IMR-90 (cell line): Measurements from ENCODE around the gene CTNNA1. TPM values are rescaled to one million over a fixed set of nuclear protein-coding genes. Genes with fewer than 3 reads are reported as not detected.

ENCODE experiments used
- ATAC-seq: fragments of 200-7000 bp; cut with Tn5 transposase; 2 replicates; pipeline ENCODE4 v1.9.1; 2020; ENCODE audit warnings: low read depth, mild to moderate bottlenecking, moderate library complexity
- BruUV-seq: library from RNA; stranded (reverse); fragments of 400-500 nt; replicated peaks from 2 replicates; lab custom pipeline; 2021; lab: Mats Ljungman, UMichigan
- CTCF ChIA-PET: fragments of 300-600 bp; formaldehyde crosslinking; extraction: SDS; loops from one replicate; lab custom pipeline; 2021; ENCODE audit warnings: antibody characterized with exemption; lab: Yijun Ruan, JAX
- POLR2A ChIA-PET: fragments of 300-600 bp; sonication (Branson Sonifier 250); formaldehyde crosslinking; loops from one replicate; lab custom pipeline; 2022; ENCODE audit warnings: antibody characterized with exemption; ENCODE audit not compliant: unreplicated experiment; lab: Charles Lee
- DNase-seq: peaks from one replicate; pipeline ENCODE4 v3.0.0; 2013
- H2AFZ ChIP-seq: replicated peaks from 2 replicates; pipeline ENCODE3; 2013; ENCODE audit warnings: low read length, mild to moderate bottlenecking; ENCODE audit not compliant: poor library complexity
- H2AK5ac ChIP-seq: 2 replicates; pipeline ENCODE4 v1.6.1; 2013; ENCODE audit warnings: low read depth, low read length, inconsistent platforms
- H2AK9ac ChIP-seq: replicated peaks from 2 replicates; pipeline ENCODE3; 2013; ENCODE audit warnings: mild to moderate bottlenecking, low read depth, low read length, moderate library complexity; ENCODE audit not compliant: poor library complexity
- H2BK120ac ChIP-seq: 2 replicates; pipeline ENCODE4 v1.6.1; 2013; ENCODE audit warnings: low read depth, low read length, inconsistent platforms
- H2BK15ac ChIP-seq: 3 replicates; pipeline ENCODE4 v1.6.1; 2013; ENCODE audit warnings: low read depth, low read length, inconsistent platforms
- H2BK20ac ChIP-seq: 2 replicates; pipeline ENCODE4 v1.6.1; 2013; ENCODE audit warnings: low read depth, mild to moderate bottlenecking, inconsistent platforms, low read length, moderate library complexity
- H2BK5ac ChIP-seq: 2 replicates; pipeline ENCODE4 v1.6.1; 2013; ENCODE audit warnings: mild to moderate bottlenecking, low read depth, low read length, inconsistent platforms; ENCODE audit not compliant: poor library complexity, severe bottlenecking
- H3K14ac ChIP-seq: replicated peaks from 2 replicates; pipeline ENCODE4 v1.6.1; 2013; ENCODE audit warnings: low read depth, low read length, inconsistent platforms
- H3K18ac ChIP-seq: 2 replicates; pipeline ENCODE4 v1.6.1; 2013; ENCODE audit warnings: low read depth, low read length, control low read depth
- H3K23ac ChIP-seq: 2 replicates; pipeline ENCODE4 v1.6.1; 2013; ENCODE audit warnings: low read depth, low read length, inconsistent platforms
- H3K27ac ChIP-seq: 2 replicates; pipeline ENCODE4 v1.5.1; 2013; ENCODE audit warnings: mild to moderate bottlenecking, control low read depth, low read length; ENCODE audit not compliant: insufficient read depth
- H3K27me3 ChIP-seq: 2 replicates; pipeline ENCODE4 v1.6.1; 2013; ENCODE audit warnings: low read length; ENCODE audit not compliant: control insufficient read depth, insufficient read depth
- H3K36me3 ChIP-seq: 2 replicates; pipeline ENCODE4 v1.6.1; 2013; ENCODE audit warnings: low read length, mixed read lengths; ENCODE audit not compliant: control insufficient read depth, insufficient read depth
- H3K4ac ChIP-seq: 2 replicates; pipeline ENCODE4 v1.6.1; 2013; ENCODE audit warnings: low read depth, low read length, inconsistent platforms
- H3K4me1 ChIP-seq: 2 replicates; pipeline ENCODE4 v1.6.1; 2013; ENCODE audit warnings: low read length, mixed read lengths; ENCODE audit not compliant: control insufficient read depth, insufficient read depth
- H3K4me2 ChIP-seq: 2 replicates; pipeline ENCODE4 v1.6.1; 2013; ENCODE audit warnings: low read depth, mild to moderate bottlenecking, control low read depth, low read length, moderate library complexity
- H3K4me3 ChIP-seq: 2 replicates; pipeline ENCODE4 v1.5.1; 2013; ENCODE audit warnings: low read depth, mild to moderate bottlenecking, control low read depth, low read length, moderate library complexity; ENCODE audit not compliant: insufficient read depth
- H3K56ac ChIP-seq: 2 replicates; pipeline ENCODE4 v1.6.1; 2013; ENCODE audit warnings: low read length, inconsistent platforms; ENCODE audit not compliant: insufficient read depth; ENCODE audit errors: extremely low read depth
- H3K79me1 ChIP-seq, 2 experiments: 2 replicates each; pipeline ENCODE4 v1.6.1; 2013; ENCODE audit warnings: low read length in 2 of 2, inconsistent platforms in 1 of 2, low read depth in 1 of 2
- H3K9ac ChIP-seq: 2 replicates; pipeline ENCODE4 v1.6.1; 2013; ENCODE audit warnings: low read depth, low read length, control low read depth
- H3K9me1 ChIP-seq: 2 replicates; pipeline ENCODE4 v1.6.1; 2013; ENCODE audit warnings: low read length, inconsistent platforms; ENCODE audit not compliant: insufficient read depth
- H3K9me3 ChIP-seq: 2 replicates; pipeline ENCODE4 v1.6.1; 2013; ENCODE audit warnings: low read length; ENCODE audit not compliant: control insufficient read depth, insufficient read depth
- H4K20me1 ChIP-seq: 2 replicates; pipeline ENCODE4 v1.6.1; 2013; ENCODE audit warnings: low read length, inconsistent platforms; ENCODE audit not compliant: insufficient read depth
- H4K5ac ChIP-seq: 2 replicates; pipeline ENCODE4 v1.6.1; 2013; ENCODE audit warnings: mild to moderate bottlenecking, low read depth, low read length, control low read depth
- H4K8ac ChIP-seq, 2 experiments: 2 replicates each; pipeline ENCODE4 v1.6.1; 2013; ENCODE audit warnings: low read depth in 2 of 2, low read length in 2 of 2, control low read depth in 1 of 2, inconsistent platforms in 1 of 2
- H4K91ac ChIP-seq: 2 replicates; pipeline ENCODE4 v1.6.1; 2013; ENCODE audit warnings: low read depth, low read length, inconsistent platforms; ENCODE audit not compliant: insufficient read depth
- BHLHE40 ChIP-seq: fragments of 150-350 bp; IDR thresholded peaks from 2 replicates; pipeline ENCODE4 v1.6.1; 2016; ENCODE audit warnings: mild to moderate bottlenecking, low read depth, low read length
- CEBPB ChIP-seq: IDR thresholded peaks from 2 replicates; pipeline ENCODE4 v1.6.1; 2012; ENCODE audit warnings: low read depth, low read length, improper control_type of control experiment
- CHD1 ChIP-seq: IDR thresholded peaks from 2 replicates; pipeline ENCODE4 v1.6.1; 2012; ENCODE audit warnings: low read depth, low read length, improper control_type of control experiment
- ELK1 ChIP-seq: fragments of 150-350 bp; IDR thresholded peaks from 2 replicates; pipeline ENCODE4 v1.6.1; 2016; ENCODE audit warnings: low read depth, mild to moderate bottlenecking, low read length, moderate library complexity, borderline replicate concordance
- FOS ChIP-seq: fragments of 150-350 bp; IDR thresholded peaks from 2 replicates; pipeline ENCODE4 v1.6.1; 2016; ENCODE audit warnings: low read depth, low read length
- MAFK ChIP-seq: IDR thresholded peaks from 2 replicates; pipeline ENCODE4 v1.6.1; 2012; ENCODE audit warnings: low read depth, low read length, improper control_type of control experiment
- MAZ ChIP-seq: IDR thresholded peaks from 2 replicates; pipeline ENCODE4 v1.6.1; 2012; ENCODE audit warnings: low read depth, mild to moderate bottlenecking, low read length, improper control_type of control experiment, moderate library complexity, borderline replicate concordance
- MXI1 ChIP-seq: IDR thresholded peaks from 2 replicates; pipeline ENCODE4 v1.6.1; 2012; ENCODE audit warnings: low read depth, mild to moderate bottlenecking, low read length, moderate library complexity, borderline replicate concordance
- NFE2L2 ChIP-seq: fragments of 150-350 bp; IDR thresholded peaks from 2 replicates; pipeline ENCODE4 v1.6.1; 2016; ENCODE audit warnings: low read depth, mild to moderate bottlenecking, low read length
- POLR2A ChIP-seq: IDR thresholded peaks from 2 replicates; pipeline ENCODE4 v1.6.1; 2012; ENCODE audit warnings: mild to moderate bottlenecking, low read depth, low read length
- RAD21 ChIP-seq: IDR thresholded peaks from 2 replicates; pipeline ENCODE4 v1.6.1; 2012; ENCODE audit warnings: low read length, improper control_type of control experiment
- RCOR1 ChIP-seq: IDR thresholded peaks from 2 replicates; pipeline ENCODE4 v1.6.1; 2012; ENCODE audit warnings: mild to moderate bottlenecking, low read length, improper control_type of control experiment; ENCODE audit not compliant: insufficient replicate concordance
- RFX5 ChIP-seq: IDR thresholded peaks from 2 replicates; pipeline ENCODE4 v1.8.0; 2012; ENCODE audit warnings: low read depth, mild to moderate bottlenecking, low read length, moderate library complexity
- SMC3 ChIP-seq: fragments of 150-350 bp; IDR thresholded peaks from 2 replicates; pipeline ENCODE4 v1.6.1; 2016; ENCODE audit warnings: low read depth, mild to moderate bottlenecking, antibody characterized with exemption, low read length, moderate library complexity
- WGBS, 2 experiments: methylation state at CpG; one replicate each; pipeline versions ENCODE4 v1.1.5 to v1.1.7; 2013; ENCODE audit warnings: missing lambda C conversion rate in 2 of 2; ENCODE audit not compliant: insufficient read length in 1 of 2; ENCODE audit errors: extremely low coverage in 2 of 2; 5-methylcytosine and 5-hydroxymethylcytosine counted together
- dilution Hi-C: fragments of 300-500 bp; cut with HindIII; formaldehyde crosslinking; loops from one replicate; pipeline ENCODE4 v1.14.3; 2018; ENCODE audit warnings: low sequenced_read_pairs; ENCODE audit not compliant: unreplicated experiment
- in situ Hi-C: fragments of 300-500 bp; cut with MboI; formaldehyde crosslinking; loops from 3 replicates; pipeline ENCODE4 v1.14.3; 2019; ENCODE audit warnings: low sequenced_read_pairs, inconsistent platforms, mixed read lengths
- intact Hi-C: fragments of 100-400 bp; cut with micrococcal nuclease; formaldehyde crosslinking; loops from 2 replicates; pipeline ENCODE4 v1.10.0; 2022
- polyA plus RNA-seq, 3 experiments: library from polyadenylated mRNA; depleted of rRNA; stranded (reverse); fragments of >200 nt; gene quantifications; 2 replicates each; pipeline ENCODE4 v1.2.3, GENCODE V29; 2012; ENCODE audit warnings: low replicate concordance in 1 of 3
- total RNA-seq: library from RNA; depleted of rRNA; stranded (reverse); fragments of >200 nt; gene quantifications from 2 replicates; pipeline ENCODE4 v1.2.3, GENCODE V29; 2012
- TF ChIP-seq, protein P1 (sequence below): fragments of 150-350 bp; IDR thresholded peaks from 2 replicates; pipeline ENCODE4 v1.6.1; 2017; ENCODE audit warnings: mild to moderate bottlenecking, antibody characterized with exemption, low read length, low read depth
- TF ChIP-seq, protein P2 (sequence below): conservative IDR thresholded peaks from 2 replicates; pipeline ENCODE4 v1.5.1; 2012; ENCODE audit warnings: mild to moderate bottlenecking, low read depth, low read length, improper control_type of control experiment

Gene CTNNA1
- total and polyA plus RNA-seq, 2 of the 4 experiments (the other 2 are of a cell fraction) = 220 to 471 TPM

DNA sequence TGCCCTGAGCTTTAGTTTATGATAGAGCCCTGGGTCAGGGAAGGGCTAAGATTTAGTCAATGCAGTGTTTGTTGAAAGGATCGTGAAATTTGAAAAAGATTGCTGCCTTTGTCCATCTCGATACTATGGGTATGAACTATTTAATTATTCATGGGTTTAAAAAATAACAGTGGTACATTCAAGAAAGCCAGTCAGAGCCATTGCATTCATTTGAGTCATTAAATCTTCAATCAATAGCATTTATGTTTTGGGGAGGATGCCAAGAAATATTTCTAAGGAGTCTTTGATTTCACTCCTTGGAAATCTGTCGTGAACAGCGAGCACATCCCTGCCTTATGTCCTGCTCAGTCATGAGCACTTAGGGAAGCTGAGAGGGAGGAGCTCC is 176.3 kb downstream of the CTNNA1 start:
- peaks cover 13% of the 10 kb centered on the region for H3K9me1 ChIP-seq
- no peak overlapping the region for H4K8ac ChIP-seq
- no peak overlapping the region for H3K14ac ChIP-seq
- H2BK20ac ChIP-seq = no peak overlapping the region
- no peak overlapping the region for H3K18ac ChIP-seq
- TF ChIP-seq, protein P1, sequence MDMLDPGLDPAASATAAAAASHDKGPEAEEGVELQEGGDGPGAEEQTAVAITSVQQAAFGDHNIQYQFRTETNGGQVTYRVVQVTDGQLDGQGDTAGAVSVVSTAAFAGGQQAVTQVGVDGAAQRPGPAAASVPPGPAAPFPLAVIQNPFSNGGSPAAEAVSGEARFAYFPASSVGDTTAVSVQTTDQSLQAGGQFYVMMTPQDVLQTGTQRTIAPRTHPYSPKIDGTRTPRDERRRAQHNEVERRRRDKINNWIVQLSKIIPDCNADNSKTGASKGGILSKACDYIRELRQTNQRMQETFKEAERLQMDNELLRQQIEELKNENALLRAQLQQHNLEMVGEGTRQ = no peak
- TF ChIP-seq RAD21 = no peak
- no peak for TF ChIP-seq CHD1
- TF ChIP-seq, protein P2, sequence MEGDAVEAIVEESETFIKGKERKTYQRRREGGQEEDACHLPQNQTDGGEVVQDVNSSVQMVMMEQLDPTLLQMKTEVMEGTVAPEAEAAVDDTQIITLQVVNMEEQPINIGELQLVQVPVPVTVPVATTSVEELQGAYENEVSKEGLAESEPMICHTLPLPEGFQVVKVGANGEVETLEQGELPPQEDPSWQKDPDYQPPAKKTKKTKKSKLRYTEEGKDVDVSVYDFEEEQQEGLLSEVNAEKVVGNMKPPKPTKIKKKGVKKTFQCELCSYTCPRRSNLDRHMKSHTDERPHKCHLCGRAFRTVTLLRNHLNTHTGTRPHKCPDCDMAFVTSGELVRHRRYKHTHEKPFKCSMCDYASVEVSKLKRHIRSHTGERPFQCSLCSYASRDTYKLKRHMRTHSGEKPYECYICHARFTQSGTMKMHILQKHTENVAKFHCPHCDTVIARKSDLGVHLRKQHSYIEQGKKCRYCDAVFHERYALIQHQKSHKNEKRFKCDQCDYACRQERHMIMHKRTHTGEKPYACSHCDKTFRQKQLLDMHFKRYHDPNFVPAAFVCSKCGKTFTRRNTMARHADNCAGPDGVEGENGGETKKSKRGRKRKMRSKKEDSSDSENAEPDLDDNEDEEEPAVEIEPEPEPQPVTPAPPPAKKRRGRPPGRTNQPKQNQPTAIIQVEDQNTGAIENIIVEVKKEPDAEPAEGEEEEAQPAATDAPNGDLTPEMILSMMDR = no peak
- no peak for TF ChIP-seq MXI1
- TF ChIP-seq RCOR1 = no peak
- TF ChIP-seq RFX5 = no peak
- no peak for TF ChIP-seq NFE2L2
- TF ChIP-seq BHLHE40 = no peak
- TF ChIP-seq SMC3 = no peak
- no peak for TF ChIP-seq ELK1
- TF ChIP-seq FOS = no peak
- TF ChIP-seq MAZ = no peak
- TF ChIP-seq CEBPB = no peak
- TF ChIP-seq MAFK = no peak
- no peak for TF ChIP-seq POLR2A
- no peak overlapping the region for H2BK15ac ChIP-seq
- DNase-seq = no peak
- no peak overlapping the region for H3K56ac ChIP-seq
- ATAC-seq = no peak
- no peaks in the 10 kb centered on the region for H3K9me3 ChIP-seq
- H3K4me1 ChIP-seq = no peaks in the 10 kb centered on the region; the same call in 1 of the 2 replicates
- ChIA-PET CTCF (no interaction called here), POLR2A (no interaction called here)
- H4K20me1 ChIP-seq = peaks cover 10% of the 10 kb centered on the region
- H3K27me3 ChIP-seq = no peaks in the 10 kb centered on the region
- no peak overlapping the region for H3K4ac ChIP-seq
- intact Hi-C loops (no loop called here), in situ Hi-C loops (no loop called here), dilution Hi-C loops (no loop called here)
- no peak overlapping the region for H2AFZ ChIP-seq
- H3K36me3 ChIP-seq = peaks cover 83% of the 10 kb centered on the region
- no peak overlapping the region for H2AK5ac ChIP-seq
- H3K4me3 ChIP-seq = no peak overlapping the region
- H3K27ac ChIP-seq = no peak overlapping the region
- no peak overlapping the region for H4K91ac ChIP-seq
- no peak overlapping the region for H3K23ac ChIP-seq
- no peak overlapping the region for H2AK9ac ChIP-seq
- peaks cover 12 to 48% of the 10 kb centered on the region in 2 experiments for H3K79me1 ChIP-seq
- H4K5ac ChIP-seq = no peak overlapping the region
- H2BK5ac ChIP-seq = no peak overlapping the region
- H3K9ac ChIP-seq = no peak overlapping the region
- no CpG with 5 or more reads among the region's 4 CpGs for WGBS, 2 experiments
- H2BK120ac ChIP-seq = no peak overlapping the region
- no peak overlapping the region for H3K4me2 ChIP-seq
- no TSS peak for BruUV-seq
